ENCODE results near the gene PHLPP1. TPM values are rescaled to one million over a fixed set of nuclear protein-coding genes. Genes with fewer than 3 reads are reported as not detected.

PHLPP1 gene
- total RNA-seq, 2 experiments from 2014 or later, result 8.2 to 8.6 TPM

DNA sequence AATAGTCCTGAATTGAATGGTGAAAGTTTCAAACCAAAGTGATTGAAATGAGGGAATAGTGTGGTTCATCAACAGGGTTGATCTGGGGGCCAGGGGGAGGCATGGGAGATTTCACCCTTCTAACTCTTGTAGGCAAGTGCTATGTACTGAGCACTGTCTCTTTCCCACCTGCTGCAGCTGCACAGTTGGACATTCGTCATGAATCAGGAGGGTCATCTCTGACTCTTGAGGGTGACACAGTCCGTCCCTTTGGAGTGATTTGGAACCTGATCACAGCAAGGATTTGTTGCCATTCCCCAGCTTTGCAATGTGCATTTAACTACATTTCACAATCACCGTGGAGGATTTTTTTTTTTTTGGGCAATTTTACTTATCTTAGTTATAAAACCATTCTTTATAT, 224.6 kb downstream of the PHLPP1 start:
- DNase-seq (no peak), ATAC-seq (no peak)
- ChIA-PET POLR2A (no interaction called here), CTCF (interaction anchor here (1.2 kb wide), 1 partner anchor 42 kb away, joined by 3 read pairs; no protein-coding TSS in a partner anchor)
- H3K4me1 Mint-ChIP-seq (ENCODE audit: low read depth), result peaks cover 15% of the 10 kb centered on the region
- intact Hi-C loops (cut with micrococcal nuclease), result no loop called here
- H3K36me3 Mint-ChIP-seq (ENCODE audit: low read depth), result no peaks in the 10 kb centered on the region
- TF ChIP-seq, protein P1, sequence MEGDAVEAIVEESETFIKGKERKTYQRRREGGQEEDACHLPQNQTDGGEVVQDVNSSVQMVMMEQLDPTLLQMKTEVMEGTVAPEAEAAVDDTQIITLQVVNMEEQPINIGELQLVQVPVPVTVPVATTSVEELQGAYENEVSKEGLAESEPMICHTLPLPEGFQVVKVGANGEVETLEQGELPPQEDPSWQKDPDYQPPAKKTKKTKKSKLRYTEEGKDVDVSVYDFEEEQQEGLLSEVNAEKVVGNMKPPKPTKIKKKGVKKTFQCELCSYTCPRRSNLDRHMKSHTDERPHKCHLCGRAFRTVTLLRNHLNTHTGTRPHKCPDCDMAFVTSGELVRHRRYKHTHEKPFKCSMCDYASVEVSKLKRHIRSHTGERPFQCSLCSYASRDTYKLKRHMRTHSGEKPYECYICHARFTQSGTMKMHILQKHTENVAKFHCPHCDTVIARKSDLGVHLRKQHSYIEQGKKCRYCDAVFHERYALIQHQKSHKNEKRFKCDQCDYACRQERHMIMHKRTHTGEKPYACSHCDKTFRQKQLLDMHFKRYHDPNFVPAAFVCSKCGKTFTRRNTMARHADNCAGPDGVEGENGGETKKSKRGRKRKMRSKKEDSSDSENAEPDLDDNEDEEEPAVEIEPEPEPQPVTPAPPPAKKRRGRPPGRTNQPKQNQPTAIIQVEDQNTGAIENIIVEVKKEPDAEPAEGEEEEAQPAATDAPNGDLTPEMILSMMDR (IDR thresholded peaks at IDR 0.05), result no peak
- H3K27me3 Mint-ChIP-seq, result no peaks in the 10 kb centered on the region
- no peak overlapping the region for H3K4me3 Mint-ChIP-seq
- H3K27ac Mint-ChIP-seq, result no peak overlapping the region
- no peaks in the 10 kb centered on the region for H3K9me3 Mint-ChIP-seq

- Mint-ChIP-seq H3K36me3 (ENCODE audit: low read depth) (peaks cover 4% of the 10 kb centered on the region), H3K9me3 (no peaks in the 10 kb centered on the region), H3K27ac (no peak overlapping the region), H3K4me3 (no peak overlapping the region), H3K4me1 (ENCODE audit: low read depth) (peaks cover 15% of the 10 kb centered on the region), H3K27me3 (no peaks in the 10 kb centered on the region)
- DNase-seq, result no peak
- ChIA-PET CTCF (interaction anchor here (1.0 to 1.1 kb wide), 2 partner anchors 15 to 228 kb away, joined by 3 to 4 read pairs; partner anchors contain the start of gene PHLPP1), POLR2A (no interaction called here)
- intact Hi-C loops (cut with micrococcal nuclease), result no loop called here
- TF ChIP-seq, protein P1 (IDR thresholded peaks at IDR 0.05), result no peak
- no peak for ATAC-seq
Observed at GRCh38 chr18:62942578-62942977, 227.2 kb downstream of the PHLPP1 start.

DNA sequence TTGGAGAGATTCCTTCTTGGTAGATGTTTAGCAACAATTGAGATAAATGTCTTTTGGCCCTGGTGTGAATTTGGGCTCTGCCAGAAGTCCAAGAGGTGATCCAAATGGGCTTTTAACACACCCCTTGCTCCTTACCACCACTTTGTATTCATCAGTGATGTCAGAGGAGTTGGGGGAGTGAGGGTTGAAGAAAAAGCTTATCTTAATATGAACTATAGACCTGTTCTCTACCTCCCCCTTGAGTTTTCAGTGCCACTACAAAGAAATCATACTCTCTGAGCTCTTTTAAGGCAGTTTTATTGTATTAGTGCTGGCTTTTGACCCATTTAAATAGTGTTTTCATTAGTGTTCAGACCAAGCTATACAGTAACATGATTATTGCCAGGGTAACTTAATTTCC, 229.1 kb downstream of the PHLPP1 start:
- H3K4me3 Mint-ChIP-seq, result no peak overlapping the region
- POLR2A ChIA-PET, result no interaction called here
- DNase-seq (no peak), ATAC-seq (no peak)
- peaks cover 6% of the 10 kb centered on the region for H3K36me3 Mint-ChIP-seq (ENCODE audit: low read depth)
- intact Hi-C loops (cut with micrococcal nuclease), result no loop called here
- no peaks in the 10 kb centered on the region for H3K27me3 Mint-ChIP-seq
- H3K9me3 Mint-ChIP-seq, result no peaks in the 10 kb centered on the region
- CTCF ChIA-PET, result interaction anchor here (0.9 to 1.1 kb wide), 3 partner anchors 20 to 309 kb away, joined by 3 to 4 read pairs (median 3); partner anchors contain the start of gene PHLPP1
- TF ChIP-seq, protein P1 (IDR thresholded peaks at IDR 0.05), result no peak
- peaks cover 5% of the 10 kb centered on the region for H3K4me1 Mint-ChIP-seq (ENCODE audit: low read depth)
- no peak overlapping the region for H3K27ac Mint-ChIP-seq

DNA sequence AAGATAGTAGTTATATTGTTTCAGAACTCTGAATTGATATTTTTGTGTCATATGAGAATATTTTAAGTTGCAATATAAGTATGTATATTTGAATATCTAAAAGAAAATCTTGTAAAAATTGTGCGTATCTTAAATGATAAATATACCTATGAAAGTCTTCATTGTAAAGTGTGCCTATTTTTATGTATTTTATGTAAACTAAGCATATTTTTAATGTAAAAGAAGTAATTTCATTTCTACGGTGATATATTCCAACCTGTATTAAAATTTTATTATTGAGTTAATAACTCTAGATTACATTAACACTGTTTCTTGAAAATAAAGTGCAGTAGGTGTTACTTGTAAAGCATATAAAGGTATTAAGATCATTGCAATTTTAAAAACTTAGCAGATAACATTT, 233.4 kb downstream of the PHLPP1 start:
- H3K27ac Mint-ChIP-seq, result no peak overlapping the region
- DNase-seq (no peak), ATAC-seq (no peak)
- peaks cover 4% of the 10 kb centered on the region for H3K4me1 Mint-ChIP-seq (ENCODE audit: low read depth)
- ChIA-PET POLR2A (no interaction called here), CTCF (interaction anchor here (0.6 to 1.5 kb wide), 3 partner anchors 34 to 234 kb away, joined by 3 read pairs; partner anchors contain the start of gene PHLPP1)
- intact Hi-C loops (cut with micrococcal nuclease), result no loop called here
- peaks cover 6% of the 10 kb centered on the region for H3K36me3 Mint-ChIP-seq (ENCODE audit: low read depth)
- H3K27me3 Mint-ChIP-seq, result no peaks in the 10 kb centered on the region
- H3K9me3 Mint-ChIP-seq, result no peaks in the 10 kb centered on the region
- TF ChIP-seq, protein P1 (IDR thresholded peaks at IDR 0.05), result no peak
- no peak overlapping the region for H3K4me3 Mint-ChIP-seq

DNA sequence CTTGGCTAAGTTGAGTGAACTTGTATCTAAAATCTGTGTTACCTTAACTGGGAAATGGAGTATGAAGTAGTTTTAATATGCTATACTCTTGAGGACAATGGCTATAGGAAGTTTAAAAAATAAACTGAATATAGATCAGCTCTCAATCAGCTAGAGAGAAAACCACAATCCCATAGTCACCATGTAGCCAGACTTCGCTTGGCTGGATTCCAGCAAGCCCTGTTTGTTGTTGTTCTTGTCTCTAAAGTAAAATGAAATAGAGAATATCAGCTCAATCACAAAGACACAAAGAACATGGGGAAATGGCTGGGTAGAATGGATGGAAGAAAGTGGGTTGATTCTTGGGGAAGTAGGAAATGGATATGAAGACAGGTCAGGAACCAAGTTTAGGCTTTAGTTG, 234.9 kb downstream of the PHLPP1 start:
- Mint-ChIP-seq H3K27me3 (no peaks in the 10 kb centered on the region), H3K9me3 (no peaks in the 10 kb centered on the region), H3K4me3 (no peak overlapping the region), H3K36me3 (ENCODE audit: low read depth) (peaks cover 6% of the 10 kb centered on the region), H3K27ac (no peak overlapping the region), H3K4me1 (ENCODE audit: low read depth) (peaks cover 8% of the 10 kb centered on the region)
- ChIA-PET CTCF (interaction anchor here (0.8 to 1.6 kb wide), 3 partner anchors 9 to 365 kb away, joined by 3 read pairs; partner anchors contain the start of gene PHLPP1), POLR2A (no interaction called here)
- ATAC-seq (no peak), DNase-seq (no peak)
- TF ChIP-seq, protein P1 (IDR thresholded peaks at IDR 0.05), result no peak
- intact Hi-C loops (cut with micrococcal nuclease), result no loop called here

All from activated CD8-positive, alpha-beta T cell treated with anti-CD3 and anti-CD28 coated beads for 36 hours (primary cell).